Sigmoid colon (tissue), 4 donors: ENCODE measurements around the gene RASSF1.

Source experiments
- EP300 ChIP-seq, 4 donors: sonication (generic); formaldehyde crosslinking; IDR thresholded peaks; one replicate each; pipeline ENCODE4 v1.6.1; 2017; ENCODE audit warnings: antibody characterized with exemption in 4 of 4
- POLR2A ChIP-seq, 2 donors: fragments of 450-650 bp; IDR thresholded peaks; one replicate each; pipeline ENCODE4 v1.6.1; 2016; ENCODE audit warnings: antibody characterized with exemption in 2 of 2, mild to moderate bottlenecking in 2 of 2, moderate library complexity in 2 of 2
- POLR2AphosphoS5 ChIP-seq, 4 donors: sonication (generic); formaldehyde crosslinking; IDR thresholded peaks; one replicate each; pipeline ENCODE4 v1.6.1; 2017; ENCODE audit warnings: antibody characterized with exemption in 4 of 4
- TF ChIP-seq, protein P1 (sequence below), 4 experiments: fragments of 450-650 bp in 3 of 4; fragments of 200-600 bp in 1 of 4; IDR thresholded peaks; one replicate each; pipeline ENCODE4 v1.5.1; 2016 to 2019; ENCODE audit warnings: antibody characterized with exemption in 4 of 4, mild to moderate bottlenecking in 3 of 4, moderate library complexity in 2 of 4

DNA sequence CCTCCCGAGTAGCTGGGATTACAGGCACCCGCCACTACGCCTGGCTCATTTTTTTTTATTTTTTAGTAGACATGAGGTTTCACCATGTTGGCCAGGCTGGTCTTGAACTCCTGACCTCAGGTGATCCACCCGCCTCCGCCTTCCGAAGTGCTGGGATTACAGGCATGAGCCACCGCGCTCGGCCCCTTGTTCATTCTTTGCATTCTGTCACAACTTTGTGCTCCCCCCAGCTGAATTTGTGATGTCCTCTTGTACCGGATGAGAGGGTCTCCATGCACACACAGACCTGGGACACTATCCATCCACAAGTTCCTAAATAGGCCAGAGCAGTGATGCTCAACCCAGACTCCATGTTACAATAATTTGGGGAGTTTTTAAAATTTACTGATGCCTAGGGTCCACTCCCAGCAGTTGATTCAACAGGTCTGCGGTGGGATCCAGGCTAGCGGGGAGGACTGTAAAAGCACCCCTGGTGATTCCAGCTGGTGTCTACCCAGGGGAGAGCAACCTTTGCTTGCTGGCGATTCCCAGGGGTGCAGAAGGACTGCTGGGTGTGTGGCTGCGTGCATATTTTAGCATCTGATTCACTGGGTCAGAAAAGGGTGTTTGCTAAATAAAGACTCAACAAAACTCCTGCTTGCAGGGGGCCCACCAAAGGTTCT, 1.0 kb downstream of the RASSF1 start:
- TF ChIP-seq EP300 (IDR thresholded peaks at IDR 0.05) (no peak), POLR2AphosphoS5 (IDR thresholded peaks at IDR 0.05) (no peak), POLR2A (IDR thresholded peaks at IDR 0.05) (no peak)
- TF ChIP-seq, protein P1, sequence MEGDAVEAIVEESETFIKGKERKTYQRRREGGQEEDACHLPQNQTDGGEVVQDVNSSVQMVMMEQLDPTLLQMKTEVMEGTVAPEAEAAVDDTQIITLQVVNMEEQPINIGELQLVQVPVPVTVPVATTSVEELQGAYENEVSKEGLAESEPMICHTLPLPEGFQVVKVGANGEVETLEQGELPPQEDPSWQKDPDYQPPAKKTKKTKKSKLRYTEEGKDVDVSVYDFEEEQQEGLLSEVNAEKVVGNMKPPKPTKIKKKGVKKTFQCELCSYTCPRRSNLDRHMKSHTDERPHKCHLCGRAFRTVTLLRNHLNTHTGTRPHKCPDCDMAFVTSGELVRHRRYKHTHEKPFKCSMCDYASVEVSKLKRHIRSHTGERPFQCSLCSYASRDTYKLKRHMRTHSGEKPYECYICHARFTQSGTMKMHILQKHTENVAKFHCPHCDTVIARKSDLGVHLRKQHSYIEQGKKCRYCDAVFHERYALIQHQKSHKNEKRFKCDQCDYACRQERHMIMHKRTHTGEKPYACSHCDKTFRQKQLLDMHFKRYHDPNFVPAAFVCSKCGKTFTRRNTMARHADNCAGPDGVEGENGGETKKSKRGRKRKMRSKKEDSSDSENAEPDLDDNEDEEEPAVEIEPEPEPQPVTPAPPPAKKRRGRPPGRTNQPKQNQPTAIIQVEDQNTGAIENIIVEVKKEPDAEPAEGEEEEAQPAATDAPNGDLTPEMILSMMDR (IDR thresholded peaks at IDR 0.05), result no peak
